Epidermal melanocyte (primary cell): Measurements from ENCODE around the gene RRM1.
A peak's percentile ranks its signal among the peaks of the same experiment; 100 is the strongest.

Experiments used
- DNase-seq: peaks from one replicate; pipeline ENCODE4 v3.0.0; 2011; ENCODE audit warnings: low spot score; ENCODE audit not compliant: insufficient read length

Gene RRM1

GRCh38 chr11:4185561-4185960, 91.0 kb downstream of the RRM1 start:
- DNase-seq = no peak

DNA sequence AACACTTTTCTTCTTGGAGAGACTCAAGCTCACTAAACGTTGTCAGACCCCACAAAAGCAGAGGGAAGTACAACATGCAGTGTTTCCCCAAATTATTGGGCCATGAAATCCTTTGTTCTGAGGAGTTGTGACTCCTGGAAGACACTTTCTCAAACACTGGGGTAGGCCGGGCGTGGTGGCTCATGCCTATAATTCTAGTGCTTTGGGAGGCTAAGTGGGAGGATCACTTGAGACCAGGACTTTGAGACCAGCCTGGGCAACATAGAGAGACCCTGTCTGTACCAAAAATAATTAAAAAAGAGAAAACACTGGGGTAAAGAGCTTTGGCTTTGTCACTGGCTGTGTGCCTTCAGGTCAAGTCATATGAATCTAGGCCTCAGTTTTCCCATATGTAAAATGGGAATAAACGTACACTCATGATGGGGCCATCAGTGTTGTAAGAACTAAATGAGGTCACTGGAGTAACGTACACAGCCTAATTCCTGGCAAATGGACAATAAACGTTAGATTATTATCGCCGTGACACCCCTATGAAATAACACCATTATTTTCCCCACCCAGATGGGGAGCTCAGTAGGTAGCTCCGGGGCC, 92.0 kb downstream of the RRM1 start:
- no peak for DNase-seq

DNA sequence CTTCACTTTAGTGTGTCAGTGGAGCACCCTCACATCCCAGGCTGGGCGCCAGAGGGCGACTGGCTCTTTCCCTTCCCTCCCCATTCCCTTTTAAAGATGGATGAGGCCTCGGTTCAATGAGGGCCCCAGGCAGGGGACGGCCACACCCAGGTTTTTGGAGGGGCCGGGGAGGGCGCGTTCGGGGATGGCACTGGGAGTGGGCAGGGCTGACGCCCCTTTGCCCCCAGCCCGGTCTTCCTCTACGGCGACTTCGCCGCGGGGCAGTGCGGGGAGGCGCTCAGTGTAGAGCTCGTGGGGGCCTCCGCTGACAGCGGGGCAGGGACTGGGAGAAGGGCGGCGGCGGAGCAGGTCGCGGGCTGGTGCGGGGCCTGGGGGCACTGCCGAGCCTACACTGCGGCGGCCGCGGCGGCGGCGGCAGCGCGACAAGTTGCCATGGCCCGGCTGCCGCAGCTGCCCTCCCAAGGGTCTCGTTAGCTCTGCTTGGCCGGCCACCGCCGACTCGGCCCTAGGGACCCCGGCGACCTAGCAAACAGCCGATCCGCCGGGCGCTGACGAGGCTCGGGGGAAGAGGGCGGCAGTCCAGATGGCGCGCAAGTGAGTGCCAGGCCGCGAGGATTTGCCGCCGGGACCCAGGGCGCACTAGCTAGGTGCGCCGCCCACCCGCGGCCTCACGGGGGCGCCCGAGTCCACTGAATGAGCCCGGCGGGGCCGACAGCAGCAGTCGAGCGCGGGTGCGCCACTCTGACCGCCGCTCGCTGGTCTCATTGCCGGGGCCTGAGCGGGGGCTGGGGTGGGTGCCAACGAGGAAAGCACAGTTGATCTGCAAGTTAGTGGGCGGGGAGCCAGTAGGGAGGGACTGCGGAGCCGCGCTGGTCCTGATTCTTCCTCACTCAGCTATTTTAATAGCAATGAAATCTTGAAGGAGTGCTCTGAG, 92.7 kb downstream of the RRM1 start:
- DNase-seq = peak; percentile 40
